HG02571 (cell line): ENCODE measurements around the gene GRIP1.

Experiments used
- ATAC-seq: cut with Tn5 transposase; IDR thresholded peaks from one replicate; pipeline ENCODE4 v1.9.1; 2021; ENCODE audit warnings: mild to moderate bottlenecking, moderate library complexity; ENCODE audit not compliant: unreplicated experiment

Gene GRIP1

GRCh38 chr12:66647034-66647691, 31.7 kb downstream of the GRIP1 start:
- no peak for ATAC-seq

DNA sequence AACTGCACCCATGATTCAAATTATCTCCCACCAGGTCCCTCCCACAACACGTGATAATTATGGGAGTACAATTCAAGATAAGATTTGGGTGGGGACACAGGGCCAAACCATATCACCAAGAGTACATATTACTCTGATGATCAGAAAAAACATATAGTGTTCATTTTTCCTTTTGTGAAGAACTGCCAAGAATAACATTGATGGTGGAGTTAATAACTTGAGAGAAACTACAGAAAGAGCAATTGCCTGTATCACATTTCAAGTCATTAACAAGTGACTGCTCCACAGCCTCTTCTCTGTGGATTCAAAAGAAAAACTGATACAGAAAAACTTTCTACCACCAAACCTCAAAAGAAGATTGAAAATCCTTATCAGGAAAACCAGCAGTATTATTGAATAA, 34.7 kb downstream of the GRIP1 start:
- ATAC-seq: no peak

GRCh38 chr12:66640691-66641460, 38.0 kb downstream of the GRIP1 start:
- no peak for ATAC-seq

GRCh38 chr12:66638666-66639065, 40.2 kb downstream of the GRIP1 start:
- ATAC-seq: no peak

DNA sequence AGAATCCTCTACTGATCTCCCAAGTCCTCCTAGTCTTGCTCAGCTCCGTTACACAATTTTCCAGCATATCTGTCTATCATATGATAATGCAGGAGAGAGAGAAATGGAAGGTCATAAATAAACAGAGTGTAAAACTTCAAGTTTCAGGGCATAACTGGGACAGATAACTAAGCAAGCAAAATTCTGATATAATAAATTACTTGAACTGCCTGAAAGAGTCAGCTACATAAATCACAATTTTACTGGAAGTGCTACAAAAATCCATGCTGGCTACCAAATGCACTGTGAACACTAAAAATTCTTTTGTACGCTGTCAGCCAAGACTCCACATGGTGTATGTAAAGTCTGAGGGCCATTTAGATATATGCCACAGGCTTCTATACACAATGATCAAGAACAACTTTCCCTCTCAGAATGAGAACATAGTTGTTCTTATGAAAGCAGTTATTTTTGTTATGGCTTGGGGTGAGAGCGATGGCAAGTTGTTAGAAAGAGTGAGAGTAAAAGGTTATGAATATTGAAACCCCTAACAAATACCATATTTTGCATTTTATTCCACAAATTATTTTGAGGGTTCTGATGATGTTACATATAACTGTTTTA, 41.1 kb downstream of the GRIP1 start:
- no peak for ATAC-seq

DNA sequence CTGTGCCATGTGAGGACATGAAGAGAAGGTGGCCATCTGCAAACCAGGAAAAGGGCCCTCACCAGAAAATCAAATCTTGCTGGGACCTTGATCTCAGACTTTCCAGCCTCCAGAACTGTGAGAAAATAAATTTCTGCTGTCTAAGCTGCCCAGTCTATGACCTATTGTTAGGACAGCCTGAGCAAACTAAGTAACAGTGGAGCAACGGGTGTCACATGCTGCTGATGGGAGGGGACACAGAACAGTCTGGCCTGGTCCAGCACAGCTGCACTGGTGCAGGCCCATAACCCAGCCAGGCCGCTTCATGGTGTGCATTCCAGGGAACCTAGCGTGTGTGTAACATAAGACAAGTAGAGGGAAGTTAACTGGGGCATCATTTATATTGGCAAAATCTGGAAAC, 42.1 kb downstream of the GRIP1 start:
- ATAC-seq: no peak

DNA sequence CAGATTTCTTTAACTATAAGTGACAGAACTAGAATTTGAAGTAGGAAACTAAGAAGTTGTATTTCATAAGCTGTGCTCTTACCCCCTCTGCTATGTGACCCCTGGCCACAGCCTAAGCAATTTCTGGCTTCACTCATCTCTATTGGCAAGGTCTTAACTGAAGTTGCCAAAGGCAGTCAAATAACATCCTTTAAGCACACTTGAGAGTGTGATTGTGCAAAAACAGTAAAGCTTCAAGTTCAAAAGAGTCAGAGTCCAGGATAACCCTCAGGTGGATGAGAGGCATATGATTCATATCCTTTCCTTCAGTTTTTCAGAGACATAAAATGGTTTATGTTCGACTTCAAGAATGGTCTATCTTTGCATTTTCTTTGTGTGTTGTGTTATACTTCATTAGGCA, 45.2 kb downstream of the GRIP1 start:
- ATAC-seq: no peak

GRCh38 chr12:66629138-66629870, 49.6 kb downstream of the GRIP1 start:
- ATAC-seq: no peak

GRCh38 chr12:66627988-66628317, 50.9 kb downstream of the GRIP1 start:
- no peak for ATAC-seq

DNA sequence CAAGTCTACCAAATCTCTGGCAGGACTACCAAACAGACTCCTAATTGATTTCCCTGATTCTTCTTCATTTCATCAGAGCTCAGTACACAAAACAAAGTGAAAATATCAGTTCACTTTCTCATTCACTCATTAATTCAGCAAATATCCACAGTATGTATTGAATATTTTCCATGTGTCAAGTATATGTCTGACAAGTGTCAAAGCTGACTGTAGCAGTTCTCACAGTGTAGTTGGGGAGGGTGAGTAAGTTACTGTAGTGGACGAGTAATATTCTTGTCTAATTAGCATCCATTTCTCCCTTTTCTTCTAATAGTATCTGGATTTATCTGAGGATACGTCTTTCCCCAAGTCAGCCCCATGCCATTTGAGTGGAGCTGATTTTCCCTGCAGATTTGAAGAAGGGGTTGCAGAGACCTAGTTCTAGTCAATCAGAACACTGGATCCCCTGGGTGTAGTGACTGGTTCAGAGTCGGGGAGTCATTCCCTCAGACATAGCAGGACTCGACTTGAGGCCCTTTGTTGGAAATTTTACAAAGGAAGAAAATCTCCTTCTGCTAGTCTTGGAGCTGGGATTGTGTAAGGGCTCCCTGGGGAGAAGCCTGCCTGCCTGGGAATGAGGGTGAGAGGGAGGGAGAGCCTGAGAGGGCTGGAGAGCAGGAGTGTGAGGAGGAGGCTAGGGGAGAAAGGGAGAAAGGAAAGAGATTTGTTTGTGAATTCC, 51.4 kb downstream of the GRIP1 start:
- ATAC-seq: no peak

- ATAC-seq: peak; percentile 66
These were observed 54.1 kb downstream of the GRIP1 start for GRCh38 chr12:66624806-66625205.

GRCh38 chr12:66623455-66623854, 55.4 kb downstream of the GRIP1 start:
- no peak for ATAC-seq

GRCh38 chr12:66620688-66621087, 58.2 kb downstream of the GRIP1 start:
- ATAC-seq: no peak

DNA sequence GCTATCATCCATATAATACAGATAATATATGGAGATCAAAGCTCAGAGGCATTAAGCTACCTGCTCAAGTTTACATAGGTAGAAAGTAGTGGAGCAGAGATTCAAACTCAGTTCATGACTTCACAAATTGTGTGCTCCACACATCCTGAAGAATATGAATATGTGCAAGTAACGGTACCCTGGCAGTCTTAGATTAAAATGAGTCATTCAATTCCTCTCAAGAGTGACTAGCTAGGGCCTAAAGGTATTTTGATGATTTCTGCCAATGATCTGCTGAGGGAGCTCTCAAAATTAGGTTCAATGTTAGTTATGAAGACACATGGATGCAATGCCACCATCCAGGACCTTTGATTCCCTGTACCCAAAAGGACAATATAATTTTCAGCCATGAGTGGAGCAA, 58.9 kb downstream of the GRIP1 start:
- no peak for ATAC-seq

DNA sequence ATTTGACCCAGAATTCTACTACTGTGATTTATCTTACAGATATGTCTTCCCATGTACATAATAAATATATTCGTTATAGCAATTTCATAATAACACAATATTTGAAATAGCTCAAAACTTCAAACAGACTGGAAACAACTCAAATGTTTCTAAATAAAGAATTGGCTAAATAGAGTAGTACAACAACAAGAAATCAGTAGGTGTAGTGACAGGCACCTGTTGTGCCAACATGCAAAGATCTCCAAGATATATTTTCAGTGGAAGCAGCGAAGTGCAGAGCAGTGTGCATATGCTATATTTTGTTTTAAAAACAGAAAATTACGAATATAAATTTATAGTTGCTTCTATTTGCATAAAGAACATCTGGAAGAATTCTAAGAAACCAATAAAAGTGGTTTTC, 60.9 kb downstream of the GRIP1 start:
- no peak for ATAC-seq

GRCh38 chr12:66612090-66612775, 66.6 kb downstream of the GRIP1 start:
- no peak for ATAC-seq

- no peak for ATAC-seq
These were observed 71.7 kb downstream of the GRIP1 start for GRCh38 chr12:66607147-66607546.

- no peak for ATAC-seq
These were observed 73.6 kb downstream of the GRIP1 start for GRCh38 chr12:66605293-66605692.

- no peak for ATAC-seq
These were observed 74.8 kb downstream of the GRIP1 start for GRCh38 chr12:66603981-66604479.

GRCh38 chr12:66603461-66603860, 75.4 kb downstream of the GRIP1 start:
- no peak for ATAC-seq
